Sigmoid colon (tissue), 4 donors: Measurements from ENCODE around the gene LPIN3.

Experiments used
- POLR2A ChIP-seq, 2 donors: fragments of 450-650 bp; IDR thresholded peaks; one replicate each; pipeline ENCODE4 v1.6.1; 2016; ENCODE audit warnings: antibody characterized with exemption in 2 of 2, mild to moderate bottlenecking in 2 of 2, moderate library complexity in 2 of 2
- POLR2AphosphoS5 ChIP-seq, 4 donors: sonication (generic); formaldehyde crosslinking; IDR thresholded peaks; one replicate each; pipeline ENCODE4 v1.6.1; 2017; ENCODE audit warnings: antibody characterized with exemption in 4 of 4
- TF ChIP-seq, protein P1 (sequence below), 4 experiments: fragments of 450-650 bp in 3 of 4; fragments of 200-600 bp in 1 of 4; IDR thresholded peaks; one replicate each; pipeline ENCODE4 v1.5.1; 2016 to 2019; ENCODE audit warnings: antibody characterized with exemption in 4 of 4, mild to moderate bottlenecking in 3 of 4, moderate library complexity in 2 of 4

DNA sequence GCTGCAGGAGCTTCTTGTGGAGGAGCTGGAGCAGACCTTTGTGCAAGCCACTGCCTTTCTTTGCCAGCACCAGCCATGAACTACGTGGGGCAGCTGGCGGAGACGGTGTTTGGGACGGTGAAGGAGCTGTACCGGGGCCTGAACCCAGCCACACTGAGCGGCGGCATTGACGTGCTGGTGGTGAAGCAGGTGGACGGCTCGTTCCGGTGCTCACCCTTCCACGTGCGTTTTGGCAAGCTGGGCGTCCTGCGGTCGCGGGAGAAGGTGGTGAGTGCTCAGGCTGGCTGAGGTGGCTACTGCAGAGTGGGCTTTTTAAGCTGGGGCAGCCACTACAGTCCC, 5.1 kb downstream of the LPIN3 start:
- TF ChIP-seq, protein P1, sequence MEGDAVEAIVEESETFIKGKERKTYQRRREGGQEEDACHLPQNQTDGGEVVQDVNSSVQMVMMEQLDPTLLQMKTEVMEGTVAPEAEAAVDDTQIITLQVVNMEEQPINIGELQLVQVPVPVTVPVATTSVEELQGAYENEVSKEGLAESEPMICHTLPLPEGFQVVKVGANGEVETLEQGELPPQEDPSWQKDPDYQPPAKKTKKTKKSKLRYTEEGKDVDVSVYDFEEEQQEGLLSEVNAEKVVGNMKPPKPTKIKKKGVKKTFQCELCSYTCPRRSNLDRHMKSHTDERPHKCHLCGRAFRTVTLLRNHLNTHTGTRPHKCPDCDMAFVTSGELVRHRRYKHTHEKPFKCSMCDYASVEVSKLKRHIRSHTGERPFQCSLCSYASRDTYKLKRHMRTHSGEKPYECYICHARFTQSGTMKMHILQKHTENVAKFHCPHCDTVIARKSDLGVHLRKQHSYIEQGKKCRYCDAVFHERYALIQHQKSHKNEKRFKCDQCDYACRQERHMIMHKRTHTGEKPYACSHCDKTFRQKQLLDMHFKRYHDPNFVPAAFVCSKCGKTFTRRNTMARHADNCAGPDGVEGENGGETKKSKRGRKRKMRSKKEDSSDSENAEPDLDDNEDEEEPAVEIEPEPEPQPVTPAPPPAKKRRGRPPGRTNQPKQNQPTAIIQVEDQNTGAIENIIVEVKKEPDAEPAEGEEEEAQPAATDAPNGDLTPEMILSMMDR (IDR thresholded peaks at IDR 0.05): no peak
- TF ChIP-seq POLR2AphosphoS5 (IDR thresholded peaks at IDR 0.05) (no peak), POLR2A (IDR thresholded peaks at IDR 0.05) (no peak)
